ENCODE measurements around the gene TPM2.

Gene TPM2

DNA sequence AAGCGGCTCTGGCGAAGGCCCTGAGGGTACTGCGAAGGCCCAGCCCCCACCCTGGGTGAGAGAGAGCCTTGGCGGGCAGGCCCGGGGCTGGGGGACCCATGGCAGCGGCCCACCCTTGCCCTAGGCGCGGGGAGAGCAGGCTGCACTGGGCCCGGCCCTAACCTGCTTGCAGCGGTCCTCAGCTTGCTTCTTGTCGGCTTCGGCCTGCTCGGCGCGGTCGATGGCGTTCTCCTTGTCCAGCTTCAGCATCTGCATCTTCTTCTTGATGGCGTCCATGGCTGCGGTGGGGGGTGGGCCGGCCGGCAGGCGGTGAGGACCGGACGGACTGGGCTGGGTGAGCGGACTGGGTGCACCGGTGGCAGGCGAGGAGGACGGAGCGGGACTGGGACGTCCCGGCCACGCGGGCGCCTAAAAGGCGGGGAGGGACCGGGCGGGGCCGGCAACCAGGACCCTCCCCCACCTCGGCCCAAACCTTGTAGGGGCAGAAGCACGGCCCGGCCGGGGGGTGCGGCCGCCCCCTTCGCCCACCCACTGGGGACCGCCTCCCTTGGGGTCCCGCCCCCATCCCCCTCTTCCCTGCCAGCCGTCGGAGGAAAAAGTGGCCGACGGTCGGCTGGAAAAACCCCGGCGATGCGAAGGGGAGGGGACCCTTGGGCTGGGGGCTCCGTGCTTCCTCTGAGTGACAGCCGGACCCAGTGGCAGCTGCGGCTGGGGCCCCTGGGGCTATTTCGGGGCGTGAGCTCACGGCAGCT, at the start of gene TPM2:
Gene TPM2, minus strand, starts transcription at position 384 of the 752 bp plus-strand sequence. Its CDS starts 108 bp downstream, at position 276.
- Histone ChIP-seq H3K36me3 (ENCODE audit: insufficient read depth, low read length) (peaks cover 46% of the 10 kb centered on the region), H3K27me3 (ENCODE audit: control insufficient read depth in 1 of 2, insufficient read depth in 2 of 2, low read length in 2 of 2) (no peaks in the 10 kb centered on the region), H3K4me3 (ENCODE audit: low read depth in 1 of 2, low read length in 2 of 2) (peak within 1 kb of the TSS; percentile 75 to 99), H3K9ac (ENCODE audit: low read length) (peak within 1 kb of the TSS; percentile 95), H3K9me3 (ENCODE audit: low read length) (no peaks in the 10 kb centered on the region), H3K27ac (ENCODE audit: low read depth, low read length) (peak within 1 kb of the TSS; percentile 98), H3K4me1 (ENCODE audit: insufficient read depth, low read length) (peaks cover 24% of the 10 kb centered on the region)

DNA sequence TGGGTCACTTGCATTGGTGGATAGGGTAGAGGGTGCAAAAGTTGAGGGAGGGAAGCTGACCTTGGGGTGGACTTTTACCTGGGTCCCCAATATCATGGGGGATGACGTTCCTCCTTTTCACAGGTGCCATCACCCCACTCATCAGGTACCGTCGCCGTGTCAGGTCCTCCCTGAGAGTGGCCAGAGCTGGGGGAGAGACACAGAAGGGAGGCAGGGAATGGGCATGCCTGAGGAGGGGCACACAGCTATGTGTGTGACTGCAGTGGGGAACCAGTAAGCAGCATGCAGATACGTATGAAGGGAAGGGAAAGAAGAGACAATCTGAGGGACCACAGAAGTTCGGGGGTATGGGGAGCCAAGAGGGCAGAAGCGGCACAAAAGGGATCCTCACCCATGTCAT, 49.2 kb upstream of the TPM2 start:
- Histone ChIP-seq H3K9ac (ENCODE audit: low read length) (no peak overlapping the region), H3K9me3 (ENCODE audit: low read length) (no peaks in the 10 kb centered on the region), H3K36me3 (ENCODE audit: insufficient read depth, low read length) (peaks cover 95% of the 10 kb centered on the region), H3K4me1 (ENCODE audit: insufficient read depth, low read length) (peaks cover 6% of the 10 kb centered on the region), H3K27ac (ENCODE audit: low read depth, low read length) (no peak overlapping the region), H3K27me3 (ENCODE audit: control insufficient read depth in 1 of 2, insufficient read depth in 2 of 2, low read length in 2 of 2) (no peaks in the 10 kb centered on the region), H3K4me3 (ENCODE audit: low read depth in 1 of 2, low read length in 2 of 2) (no peak overlapping the region)

DNA sequence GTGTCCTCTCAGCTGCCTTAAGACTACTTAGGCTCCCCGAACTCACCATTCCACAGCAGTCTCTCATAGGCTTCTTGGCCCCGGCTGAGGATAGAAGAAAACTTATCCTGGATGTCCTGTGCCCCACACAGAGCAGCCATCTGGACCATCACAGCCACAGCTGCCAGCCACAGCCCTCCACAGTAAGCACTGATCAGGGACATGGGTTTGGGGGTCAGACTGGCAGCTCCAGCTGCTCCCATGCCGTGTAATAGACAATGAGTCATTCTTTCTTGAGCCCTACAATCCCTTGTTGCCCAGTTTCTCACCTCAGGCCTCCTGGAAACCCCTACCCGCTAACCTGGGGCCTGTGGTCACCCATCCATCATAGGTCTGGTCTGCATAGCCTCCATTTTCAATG, 48.5 kb upstream of the TPM2 start:
- no peaks in the 10 kb centered on the region for H3K27me3 ChIP-seq (ENCODE audit: control insufficient read depth in 1 of 2, insufficient read depth in 2 of 2, low read length in 2 of 2)
- H3K4me1 ChIP-seq (ENCODE audit: insufficient read depth, low read length): peaks cover 14% of the 10 kb centered on the region
- no peak overlapping the region for H3K4me3 ChIP-seq (ENCODE audit: low read depth in 1 of 2, low read length in 2 of 2)
- H3K9ac ChIP-seq (ENCODE audit: low read length): no peak overlapping the region
- H3K27ac ChIP-seq (ENCODE audit: low read depth, low read length): no peak overlapping the region
- no peaks in the 10 kb centered on the region for H3K9me3 ChIP-seq (ENCODE audit: low read length)
- H3K36me3 ChIP-seq (ENCODE audit: insufficient read depth, low read length): peaks cover 87% of the 10 kb centered on the region

DNA sequence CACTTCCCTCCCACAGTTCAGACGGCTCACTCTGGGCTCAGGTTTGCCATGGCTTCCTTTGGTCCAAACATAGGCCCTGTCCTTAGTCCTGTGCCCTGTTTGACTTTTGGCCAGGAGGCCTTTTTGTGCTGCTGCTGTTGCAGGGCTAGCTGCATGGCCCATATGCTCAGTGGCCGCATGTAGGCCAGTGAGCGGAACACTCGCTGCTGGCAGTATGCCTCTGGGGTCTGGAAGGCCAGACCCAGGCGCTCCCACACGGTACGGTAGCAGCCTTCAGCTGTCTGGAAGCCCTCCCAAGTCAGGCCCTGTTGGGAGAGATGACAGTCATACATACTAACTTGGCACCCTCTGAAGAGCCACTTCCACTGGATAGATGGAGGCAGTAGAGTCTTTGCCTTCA, 47.4 kb upstream of the TPM2 start:
- H3K9ac ChIP-seq (ENCODE audit: low read length): no peak overlapping the region
- H3K4me3 ChIP-seq (ENCODE audit: low read depth in 1 of 2, low read length in 2 of 2): no peak overlapping the region
- H3K27me3 ChIP-seq (ENCODE audit: control insufficient read depth in 1 of 2, insufficient read depth in 2 of 2, low read length in 2 of 2): no peaks in the 10 kb centered on the region
- peaks cover 17% of the 10 kb centered on the region for H3K4me1 ChIP-seq (ENCODE audit: insufficient read depth, low read length)
- H3K27ac ChIP-seq (ENCODE audit: low read depth, low read length): no peak overlapping the region
- no peaks in the 10 kb centered on the region for H3K9me3 ChIP-seq (ENCODE audit: low read length)
- peaks cover 77% of the 10 kb centered on the region for H3K36me3 ChIP-seq (ENCODE audit: insufficient read depth, low read length)

- no peak overlapping the region for H3K9ac ChIP-seq (ENCODE audit: low read length)
- peaks cover 17% of the 10 kb centered on the region for H3K4me1 ChIP-seq (ENCODE audit: insufficient read depth, low read length)
- H3K4me3 ChIP-seq (ENCODE audit: low read depth in 1 of 2, low read length in 2 of 2): no peak overlapping the region
- no peaks in the 10 kb centered on the region for H3K9me3 ChIP-seq (ENCODE audit: low read length)
- H3K27me3 ChIP-seq (ENCODE audit: control insufficient read depth in 1 of 2, insufficient read depth in 2 of 2, low read length in 2 of 2): no peaks in the 10 kb centered on the region
- peaks cover 69% of the 10 kb centered on the region for H3K36me3 ChIP-seq (ENCODE audit: insufficient read depth, low read length)
- peak overlapping the region; percentile 2 for H3K27ac ChIP-seq (ENCODE audit: low read depth, low read length)
Measured at GRCh38 chr9:35736201-35736633, 46.5 kb upstream of the TPM2 start.

DNA sequence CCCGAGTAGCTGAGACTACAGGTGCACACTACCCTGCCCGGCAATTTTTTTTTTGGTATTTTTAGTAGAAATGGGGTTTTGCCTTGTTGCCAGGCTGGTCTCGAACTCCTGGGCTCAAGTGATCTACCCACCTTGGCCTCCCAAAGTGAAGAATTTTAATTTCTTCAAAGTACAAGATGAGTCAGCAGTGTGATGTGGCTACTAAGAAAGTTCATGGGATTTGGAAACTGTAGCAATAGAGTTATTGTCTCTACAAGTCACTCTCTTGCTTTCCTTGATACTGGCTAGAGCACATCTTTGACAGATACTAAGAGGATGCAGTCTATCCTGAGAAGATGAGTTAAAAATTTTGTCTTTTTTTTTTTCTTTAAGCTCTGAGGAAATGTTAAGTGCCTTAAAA, 44.4 kb upstream of the TPM2 start:
- no peak overlapping the region for H3K4me3 ChIP-seq (ENCODE audit: low read depth in 1 of 2, low read length in 2 of 2)
- no peaks in the 10 kb centered on the region for H3K27me3 ChIP-seq (ENCODE audit: control insufficient read depth in 1 of 2, insufficient read depth in 2 of 2, low read length in 2 of 2)
- H3K9ac ChIP-seq (ENCODE audit: low read length): no peak overlapping the region
- peaks cover 38% of the 10 kb centered on the region for H3K4me1 ChIP-seq (ENCODE audit: insufficient read depth, low read length)
- no peaks in the 10 kb centered on the region for H3K9me3 ChIP-seq (ENCODE audit: low read length)
- peak overlapping the region; percentile 27 for H3K27ac ChIP-seq (ENCODE audit: low read depth, low read length)
- peaks cover 49% of the 10 kb centered on the region for H3K36me3 ChIP-seq (ENCODE audit: insufficient read depth, low read length)

DNA sequence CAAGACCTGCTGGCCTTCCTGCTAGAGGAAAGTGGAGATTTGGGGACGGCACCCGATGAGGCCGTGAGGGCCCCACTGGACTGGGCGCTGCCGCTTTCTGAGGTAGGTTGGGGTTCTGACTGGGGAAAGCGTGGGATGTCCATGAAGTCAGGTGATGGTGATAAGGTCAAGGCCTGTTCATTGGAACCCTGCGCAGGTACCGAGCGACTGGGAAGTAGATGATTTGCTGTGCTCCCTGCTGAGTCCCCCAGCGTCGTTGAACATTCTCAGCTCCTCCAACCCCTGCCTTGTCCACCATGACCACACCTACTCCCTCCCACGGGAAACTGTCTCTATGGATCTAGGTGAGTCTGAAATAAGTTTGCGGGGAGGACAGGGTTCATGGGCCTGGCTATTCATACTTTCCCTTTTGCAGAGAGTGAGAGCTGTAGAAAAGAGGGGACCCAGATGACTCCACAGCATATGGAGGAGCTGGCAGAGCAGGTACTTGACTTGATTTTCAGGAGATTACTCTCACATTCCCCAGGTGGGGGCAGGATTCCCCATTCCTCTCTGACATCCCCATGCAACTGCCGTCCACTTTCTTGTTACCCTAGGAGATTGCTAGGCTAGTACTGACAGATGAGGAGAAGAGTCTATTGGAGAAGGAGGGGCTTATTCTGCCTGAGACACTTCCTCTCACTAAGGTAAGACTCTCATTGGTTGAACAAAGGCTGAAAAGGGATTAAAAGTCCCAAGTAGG, 43.2 kb upstream of the TPM2 start:
- Histone ChIP-seq H3K27ac (ENCODE audit: low read depth, low read length) (peak overlapping the region; percentile 95), H3K27me3 (ENCODE audit: control insufficient read depth in 1 of 2, insufficient read depth in 2 of 2, low read length in 2 of 2) (no peaks in the 10 kb centered on the region), H3K9ac (ENCODE audit: low read length) (peak overlapping the region; percentile 95), H3K9me3 (ENCODE audit: low read length) (no peaks in the 10 kb centered on the region), H3K36me3 (ENCODE audit: insufficient read depth, low read length) (peaks cover 37% of the 10 kb centered on the region), H3K4me3 (ENCODE audit: low read depth in 1 of 2, low read length in 2 of 2) (peak overlapping the region; percentile 60 to 92), H3K4me1 (ENCODE audit: insufficient read depth, low read length) (peaks cover 49% of the 10 kb centered on the region)

- H3K9ac ChIP-seq (ENCODE audit: low read length): peak within 1 kb of the TSS; percentile 99
- H3K27ac ChIP-seq (ENCODE audit: low read depth, low read length): peak within 1 kb of the TSS; percentile 95
- H3K27me3 ChIP-seq (ENCODE audit: control insufficient read depth in 1 of 2, insufficient read depth in 2 of 2, low read length in 2 of 2): no peaks in the 10 kb centered on the region
- H3K9me3 ChIP-seq (ENCODE audit: low read length): no peaks in the 10 kb centered on the region
- peaks cover 56% of the 10 kb centered on the region for H3K4me1 ChIP-seq (ENCODE audit: insufficient read depth, low read length)
- peak within 1 kb of the TSS; percentile 60 to 92 for H3K4me3 ChIP-seq (ENCODE audit: low read depth in 1 of 2, low read length in 2 of 2)
- H3K36me3 ChIP-seq (ENCODE audit: insufficient read depth, low read length): peaks cover 31% of the 10 kb centered on the region
Measured at GRCh38 chr9:35732185-35732799, 42.6 kb upstream of the TPM2 start, which contains the start of the genes CREB3 and TLN1. Gene CREB3 (plus strand): TSS chr9:35732666. CDS start chr9:35732773, 107 bp downstream. Gene TLN1 (minus strand): TSS chr9:35732195. CDS start chr9:35725694, 6,501 bp downstream.

- Histone ChIP-seq H3K27me3 (ENCODE audit: control insufficient read depth in 1 of 2, insufficient read depth in 2 of 2, low read length in 2 of 2) (no peaks in the 10 kb centered on the region), H3K36me3 (ENCODE audit: insufficient read depth, low read length) (peaks cover 24% of the 10 kb centered on the region), H3K4me3 (ENCODE audit: low read depth in 1 of 2, low read length in 2 of 2) (peak overlapping the region; percentile 30 to 73), H3K4me1 (ENCODE audit: insufficient read depth, low read length) (peaks cover 63% of the 10 kb centered on the region), H3K9ac (ENCODE audit: low read length) (peak overlapping the region; percentile 99), H3K27ac (ENCODE audit: low read depth, low read length) (peak overlapping the region; percentile 95), H3K9me3 (ENCODE audit: low read length) (no peaks in the 10 kb centered on the region)
Measured at GRCh38 chr9:35731415-35732184, 41.9 kb upstream of the TPM2 start.

- peaks cover 20% of the 10 kb centered on the region for H3K36me3 ChIP-seq (ENCODE audit: insufficient read depth, low read length)
- H3K27me3 ChIP-seq (ENCODE audit: control insufficient read depth in 1 of 2, insufficient read depth in 2 of 2, low read length in 2 of 2): no peaks in the 10 kb centered on the region
- no peaks in the 10 kb centered on the region for H3K9me3 ChIP-seq (ENCODE audit: low read length)
- peaks cover 72% of the 10 kb centered on the region for H3K4me1 ChIP-seq (ENCODE audit: insufficient read depth, low read length)
- H3K9ac ChIP-seq (ENCODE audit: low read length): peak overlapping the region; percentile 99
- peak overlapping the region; percentile 95 for H3K27ac ChIP-seq (ENCODE audit: low read depth, low read length)
- H3K4me3 ChIP-seq (ENCODE audit: low read depth in 1 of 2, low read length in 2 of 2): peak overlapping the region; percentile 30 to 73
Measured at GRCh38 chr9:35730486-35730854, 40.7 kb upstream of the TPM2 start.
